ENCODE data around the gene E2F4.

DNA sequence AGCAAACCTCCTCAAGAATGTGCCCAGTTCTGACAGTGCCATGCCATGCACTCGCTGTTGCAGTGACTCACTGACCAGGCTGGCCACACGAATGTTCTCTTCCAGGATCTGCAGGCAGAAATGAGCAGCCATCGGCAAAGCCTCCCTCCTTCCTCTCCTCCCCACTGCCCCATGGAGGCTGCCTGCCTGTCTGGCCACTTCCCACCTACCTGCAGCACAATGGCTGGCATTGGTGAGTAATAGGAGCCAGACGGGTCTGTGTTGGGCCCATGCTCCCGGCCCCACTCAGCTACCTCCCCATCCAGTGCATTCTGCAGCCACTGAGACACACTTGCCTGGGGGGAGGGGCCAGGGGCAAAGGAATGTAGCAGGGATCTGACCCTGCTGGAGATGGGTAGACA is 5.4 kb upstream of the E2F4 start:
- TF ChIP-seq, protein P1, sequence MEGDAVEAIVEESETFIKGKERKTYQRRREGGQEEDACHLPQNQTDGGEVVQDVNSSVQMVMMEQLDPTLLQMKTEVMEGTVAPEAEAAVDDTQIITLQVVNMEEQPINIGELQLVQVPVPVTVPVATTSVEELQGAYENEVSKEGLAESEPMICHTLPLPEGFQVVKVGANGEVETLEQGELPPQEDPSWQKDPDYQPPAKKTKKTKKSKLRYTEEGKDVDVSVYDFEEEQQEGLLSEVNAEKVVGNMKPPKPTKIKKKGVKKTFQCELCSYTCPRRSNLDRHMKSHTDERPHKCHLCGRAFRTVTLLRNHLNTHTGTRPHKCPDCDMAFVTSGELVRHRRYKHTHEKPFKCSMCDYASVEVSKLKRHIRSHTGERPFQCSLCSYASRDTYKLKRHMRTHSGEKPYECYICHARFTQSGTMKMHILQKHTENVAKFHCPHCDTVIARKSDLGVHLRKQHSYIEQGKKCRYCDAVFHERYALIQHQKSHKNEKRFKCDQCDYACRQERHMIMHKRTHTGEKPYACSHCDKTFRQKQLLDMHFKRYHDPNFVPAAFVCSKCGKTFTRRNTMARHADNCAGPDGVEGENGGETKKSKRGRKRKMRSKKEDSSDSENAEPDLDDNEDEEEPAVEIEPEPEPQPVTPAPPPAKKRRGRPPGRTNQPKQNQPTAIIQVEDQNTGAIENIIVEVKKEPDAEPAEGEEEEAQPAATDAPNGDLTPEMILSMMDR (conservative IDR thresholded peaks at IDR 0.05 in 1 of 2, IDR thresholded peaks at IDR 0.05 in 1 of 2; ENCODE audit: low read depth in 1 of 2, low read length in 2 of 2), result no peak
- no peak for TF ChIP-seq EZH2 (IDR thresholded peaks at IDR 0.05; ENCODE audit: low read length, missing control alignments)
